Karpas-422 (cell line): ENCODE results near the gene FOXC2. TPM values are rescaled to one million over a fixed set of nuclear protein-coding genes. Genes with fewer than 3 reads are reported as not detected.

Experiments used
- DNase-seq: peaks from one replicate; pipeline ENCODE4 v3.0.0-alpha.2; 2015
- H2AFZ ChIP-seq: fragments of 200-600 bp; sonication (generic); 2 replicates; pipeline ENCODE4 v1.6.1; 2014; ENCODE audit warnings: antibody characterized with exemption, low read length, mixed read lengths
- H3K27ac ChIP-seq: fragments of 200-600 bp; sonication (generic); 2 replicates; pipeline ENCODE4 v1.5.1; 2014; ENCODE audit warnings: mild to moderate bottlenecking, low read length, moderate library complexity
- H3K27me3 ChIP-seq: fragments of 200-600 bp; sonication (generic); 2 replicates; pipeline ENCODE4 v1.6.1; 2014; ENCODE audit warnings: low read length, mixed read lengths
- H3K36me3 ChIP-seq: fragments of 200-600 bp; sonication (generic); 2 replicates; pipeline ENCODE4 v1.6.1; 2014; ENCODE audit warnings: low read length, mixed read lengths; ENCODE audit not compliant: insufficient read depth
- H3K4me1 ChIP-seq: fragments of 200-600 bp; sonication (generic); 2 replicates; pipeline ENCODE4 v1.6.1; 2014; ENCODE audit warnings: mild to moderate bottlenecking, low read length, mixed read lengths
- H3K4me2 ChIP-seq: fragments of 200-600 bp; sonication (generic); 2 replicates; pipeline ENCODE4 v1.6.1; 2014; ENCODE audit warnings: low read length, low read depth, mild to moderate bottlenecking; ENCODE audit not compliant: poor library complexity, severe bottlenecking
- H3K4me3 ChIP-seq: fragments of 200-600 bp; sonication (generic); 2 replicates; pipeline ENCODE4 v1.5.1; 2014; ENCODE audit warnings: mild to moderate bottlenecking, antibody characterized with exemption, low read length, mixed read lengths
- H3K79me2 ChIP-seq: fragments of 200-600 bp; sonication (generic); 2 replicates; pipeline ENCODE4 v1.6.1; 2014; ENCODE audit warnings: mild to moderate bottlenecking, low read length, mixed read lengths
- H3K9ac ChIP-seq: fragments of 200-600 bp; sonication (generic); 2 replicates; pipeline ENCODE4 v1.6.0; 2014; ENCODE audit warnings: low read length
- H3K9me2 ChIP-seq: fragments of 200-600 bp; sonication (generic), shearing (Covaris generic); replicated peaks from 2 replicates; pipeline ENCODE4 v1.6.0; 2014; ENCODE audit warnings: mild to moderate bottlenecking, low read length, moderate library complexity; ENCODE audit not compliant: insufficient read depth
- H3K9me3 ChIP-seq: fragments of 300-700, 200-600 bp; sonication (generic); 2 replicates; pipeline ENCODE4 v1.6.1; 2014; ENCODE audit warnings: low read length, mixed read lengths
- H4K20me1 ChIP-seq: fragments of 200-600 bp; sonication (generic); 2 replicates; pipeline ENCODE4 v1.6.1; 2014; ENCODE audit warnings: mild to moderate bottlenecking, antibody characterized with exemption, low read length, low read depth; ENCODE audit not compliant: insufficient read depth
- total RNA-seq: library from RNA; depleted of rRNA; stranded (reverse); fragments of >200 nt; shearing (Covaris generic); gene quantifications from 2 replicates; pipeline ENCODE4 v1.2.3, GENCODE V29; 2014; ENCODE audit warnings: low replicate concordance

The FOXC2 gene
- total RNA-seq, 1 experiment from 2014 or later: not detected

GRCh38 chr16:86538196-86538780, 28.3 kb upstream of the FOXC2 start:
- H3K9ac ChIP-seq: no peak overlapping the region
- no peak overlapping the region for H3K27ac ChIP-seq
- H4K20me1 ChIP-seq: 0 out of 2 replicates have a peak, but pooled peaks cover 5% of the 10 kb centered on the region
- no peak overlapping the region for H3K4me3 ChIP-seq
- H3K27me3 ChIP-seq: no peaks in the 10 kb centered on the region
- DNase-seq: no peak
- no peaks in the 10 kb centered on the region for H3K9me3 ChIP-seq
- H3K4me2 ChIP-seq: no peak overlapping the region
- no peaks in the 10 kb centered on the region for H3K9me2 ChIP-seq
- H3K79me2 ChIP-seq: no peaks in the 10 kb centered on the region
- no peaks in the 10 kb centered on the region for H3K4me1 ChIP-seq
- H2AFZ ChIP-seq: no peak overlapping the region
- H3K36me3 ChIP-seq: peaks cover 7% of the 10 kb centered on the region; the same call in 1 of the 2 replicates

GRCh38 chr16:86540894-86541293, 25.7 kb upstream of the FOXC2 start:
- H3K79me2 ChIP-seq: no peaks in the 10 kb centered on the region
- no peaks in the 10 kb centered on the region for H3K9me2 ChIP-seq
- H3K36me3 ChIP-seq: peaks cover 10% of the 10 kb centered on the region
- 0 out of 2 replicates have a peak, but pooled peaks cover 5% of the 10 kb centered on the region for H4K20me1 ChIP-seq
- H3K4me1 ChIP-seq: no peaks in the 10 kb centered on the region
- H2AFZ ChIP-seq: no peak overlapping the region
- no peaks in the 10 kb centered on the region for H3K9me3 ChIP-seq
- H3K9ac ChIP-seq: no peak overlapping the region
- no peak overlapping the region for H3K27ac ChIP-seq
- DNase-seq: no peak
- H3K4me2 ChIP-seq: no peak overlapping the region
- no peak overlapping the region for H3K4me3 ChIP-seq
- H3K27me3 ChIP-seq: no peaks in the 10 kb centered on the region

GRCh38 chr16:86541560-86541959, 25.1 kb upstream of the FOXC2 start:
- Histone ChIP-seq H3K9me2 (no peaks in the 10 kb centered on the region), H3K36me3 (peaks cover 10% of the 10 kb centered on the region), H3K4me2 (no peak overlapping the region), H3K79me2 (no peaks in the 10 kb centered on the region), H3K27me3 (no peaks in the 10 kb centered on the region), H3K27ac (no peak overlapping the region), H3K4me1 (no peaks in the 10 kb centered on the region), H3K4me3 (no peak overlapping the region), H3K9ac (no peak overlapping the region), H3K9me3 (no peaks in the 10 kb centered on the region), H2AFZ (no peak overlapping the region), H4K20me1 (0 out of 2 replicates have a peak, but pooled peaks cover 5% of the 10 kb centered on the region)
- DNase-seq: no peak

GRCh38 chr16:86542756-86543750, 23.6 kb upstream of the FOXC2 start:
- Histone ChIP-seq H3K79me2 (no peaks in the 10 kb centered on the region), H3K36me3 (peaks cover 14% of the 10 kb centered on the region), H4K20me1 (0 out of 2 replicates have a peak, but pooled peaks cover 5% of the 10 kb centered on the region), H3K27me3 (no peaks in the 10 kb centered on the region), H3K9me2 (no peaks in the 10 kb centered on the region), H3K4me3 (no peak overlapping the region), H2AFZ (no peak overlapping the region), H3K9ac (no peak overlapping the region), H3K4me2 (no peak overlapping the region), H3K27ac (no peak overlapping the region), H3K9me3 (no peaks in the 10 kb centered on the region), H3K4me1 (no peaks in the 10 kb centered on the region)
- DNase-seq: no peak

- no peaks in the 10 kb centered on the region for H3K9me2 ChIP-seq
- H3K79me2 ChIP-seq: no peaks in the 10 kb centered on the region
- DNase-seq: no peak
- no peak overlapping the region for H3K27ac ChIP-seq
- peaks cover 14% of the 10 kb centered on the region for H3K36me3 ChIP-seq
- H3K4me3 ChIP-seq: no peak overlapping the region
- no peaks in the 10 kb centered on the region for H3K4me1 ChIP-seq
- H3K4me2 ChIP-seq: no peak overlapping the region
- no peak overlapping the region for H3K9ac ChIP-seq
- no peaks in the 10 kb centered on the region for H3K9me3 ChIP-seq
- H2AFZ ChIP-seq: no peak overlapping the region
- H3K27me3 ChIP-seq: no peaks in the 10 kb centered on the region
- H4K20me1 ChIP-seq: 0 out of 2 replicates have a peak, but pooled peaks cover 5% of the 10 kb centered on the region
Measured at GRCh38 chr16:86545481-86545880, 21.1 kb upstream of the FOXC2 start.

GRCh38 chr16:86545954-86546637, 20.5 kb upstream of the FOXC2 start:
- H3K9ac ChIP-seq: no peak overlapping the region
- H3K4me2 ChIP-seq: no peak overlapping the region
- 0 out of 2 replicates have a peak, but pooled peaks cover 5% of the 10 kb centered on the region for H4K20me1 ChIP-seq
- no peaks in the 10 kb centered on the region for H3K4me1 ChIP-seq
- H3K4me3 ChIP-seq: no peak overlapping the region
- no peaks in the 10 kb centered on the region for H3K9me2 ChIP-seq
- no peak for DNase-seq
- H3K79me2 ChIP-seq: no peaks in the 10 kb centered on the region
- H3K9me3 ChIP-seq: no peaks in the 10 kb centered on the region
- no peak overlapping the region for H3K27ac ChIP-seq
- peaks cover 11% of the 10 kb centered on the region for H3K36me3 ChIP-seq
- H3K27me3 ChIP-seq: no peaks in the 10 kb centered on the region
- H2AFZ ChIP-seq: no peak overlapping the region

GRCh38 chr16:86546638-86547013, 20.0 kb upstream of the FOXC2 start:
- Histone ChIP-seq H3K9ac (no peak overlapping the region), H3K4me2 (no peak overlapping the region), H3K4me3 (no peak overlapping the region), H3K79me2 (no peaks in the 10 kb centered on the region), H4K20me1 (0 out of 2 replicates have a peak, but pooled peaks cover 5% of the 10 kb centered on the region), H3K9me3 (no peaks in the 10 kb centered on the region), H3K27me3 (no peaks in the 10 kb centered on the region), H3K9me2 (no peaks in the 10 kb centered on the region), H2AFZ (no peak overlapping the region), H3K4me1 (no peaks in the 10 kb centered on the region), H3K36me3 (peaks cover 8% of the 10 kb centered on the region), H3K27ac (no peak overlapping the region)
- no peak for DNase-seq

- no peak overlapping the region for H3K4me3 ChIP-seq
- no peaks in the 10 kb centered on the region for H3K27me3 ChIP-seq
- no peaks in the 10 kb centered on the region for H3K4me1 ChIP-seq
- H4K20me1 ChIP-seq: 0 out of 2 replicates have a peak, but pooled peaks cover 5% of the 10 kb centered on the region
- no peaks in the 10 kb centered on the region for H3K9me3 ChIP-seq
- no peak overlapping the region for H3K27ac ChIP-seq
- no peaks in the 10 kb centered on the region for H3K9me2 ChIP-seq
- H3K36me3 ChIP-seq: peaks cover 8% of the 10 kb centered on the region
- no peak for DNase-seq
- H3K9ac ChIP-seq: no peak overlapping the region
- H3K79me2 ChIP-seq: no peaks in the 10 kb centered on the region
- no peak overlapping the region for H3K4me2 ChIP-seq
- H2AFZ ChIP-seq: no peak overlapping the region
Measured at GRCh38 chr16:86547286-86547685, 19.3 kb upstream of the FOXC2 start.
